HG03175 (cell line): ENCODE measurements around the gene DNAJB1.

ENCODE experiments used
- ATAC-seq: cut with Tn5 transposase; IDR thresholded peaks from one replicate; pipeline ENCODE4 v1.9.1; 2021; ENCODE audit warnings: mild to moderate bottlenecking, moderate library complexity; ENCODE audit not compliant: unreplicated experiment

DNAJB1 gene

DNA sequence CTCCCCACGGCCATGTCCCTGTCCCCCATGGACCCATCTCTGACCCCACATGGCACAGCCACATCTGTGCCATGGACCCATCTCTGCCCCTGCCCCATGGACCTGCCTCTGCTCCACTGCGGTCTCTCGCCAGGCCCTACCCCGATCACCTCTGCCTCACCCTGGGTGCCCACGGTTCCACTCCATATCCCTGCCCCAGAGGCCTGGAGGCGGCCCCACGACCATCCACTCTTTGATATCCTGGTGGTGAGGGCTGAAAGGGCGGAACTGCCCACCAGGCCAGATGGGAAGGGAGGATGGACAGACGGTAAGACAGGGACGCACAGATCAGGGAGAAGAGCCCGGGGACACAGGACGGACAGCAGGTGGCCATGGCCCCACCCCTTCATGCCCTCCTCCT is 43.4 kb downstream of the DNAJB1 start:
- ATAC-seq = no peak

DNA sequence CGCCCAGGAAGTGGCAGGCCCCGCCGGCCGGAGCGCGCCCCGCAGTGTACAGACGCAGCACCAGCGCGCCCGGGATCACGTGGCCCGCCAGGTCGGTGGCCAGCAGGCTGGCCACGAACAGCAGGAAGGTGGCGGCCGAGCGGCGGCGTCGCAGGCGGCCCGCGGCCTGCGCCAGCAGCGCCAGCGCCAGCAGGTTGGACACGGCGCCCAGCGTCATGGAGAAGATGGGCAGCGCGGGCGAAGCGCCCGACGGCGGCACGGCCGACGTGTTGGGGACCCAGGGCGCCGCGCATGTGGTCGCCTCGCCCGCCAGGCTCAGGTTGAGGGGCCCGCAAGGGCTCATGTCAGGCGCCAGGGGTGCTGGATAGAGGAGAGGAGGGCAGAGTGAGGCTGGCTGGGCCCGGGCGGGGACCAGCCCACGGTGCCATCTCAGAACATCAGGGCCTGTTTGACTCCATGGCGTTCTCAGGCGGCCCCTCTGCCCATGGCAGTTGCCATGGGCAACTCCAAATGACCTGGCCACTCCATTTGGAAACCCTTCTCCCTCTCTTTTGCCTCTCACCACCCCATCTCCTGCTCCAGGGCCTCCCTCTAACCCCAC is 44.1 kb downstream of the DNAJB1 start:
- ATAC-seq = no peak

GRCh38 chr19:14473073-14473977 is 44.9 kb downstream of the DNAJB1 start:
- ATAC-seq = no peak

DNA sequence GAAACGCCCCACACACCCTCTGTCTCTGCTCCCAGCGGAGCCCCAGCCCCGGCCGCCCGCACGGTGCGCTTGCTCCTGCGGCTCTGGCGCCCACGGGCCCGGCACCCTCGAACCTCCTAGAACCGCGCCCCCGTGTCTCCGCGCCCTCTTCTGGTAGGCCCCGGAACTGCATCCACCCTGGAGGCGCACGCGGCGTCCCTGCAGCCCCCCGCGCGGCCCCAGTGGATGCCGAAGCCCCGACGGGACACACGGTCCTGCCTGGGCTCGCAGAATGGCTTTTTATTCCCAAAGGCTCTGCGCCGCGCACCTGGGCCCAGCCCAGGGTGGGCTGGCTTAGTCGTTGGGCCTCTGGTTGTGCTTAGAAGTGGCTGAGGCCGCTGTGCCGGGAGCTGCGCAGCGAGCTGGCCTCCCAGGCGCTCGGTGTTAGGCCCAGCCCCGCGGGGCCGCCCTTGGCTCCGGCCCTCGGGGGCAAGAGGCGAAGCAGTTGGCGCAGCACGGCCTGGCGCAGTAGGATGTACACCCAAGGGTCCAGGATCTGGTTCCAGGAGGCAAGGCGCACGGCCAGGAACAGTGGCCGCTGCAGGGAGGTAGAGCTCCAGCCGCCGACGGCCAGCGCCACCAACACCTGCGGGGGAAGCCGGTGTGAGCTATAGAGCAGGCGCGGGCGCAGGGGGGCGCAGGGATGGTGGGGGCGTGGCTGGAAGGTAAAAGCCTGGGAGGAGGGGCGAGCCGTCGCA is 45.8 kb downstream of the DNAJB1 start:
- no peak for ATAC-seq

DNA sequence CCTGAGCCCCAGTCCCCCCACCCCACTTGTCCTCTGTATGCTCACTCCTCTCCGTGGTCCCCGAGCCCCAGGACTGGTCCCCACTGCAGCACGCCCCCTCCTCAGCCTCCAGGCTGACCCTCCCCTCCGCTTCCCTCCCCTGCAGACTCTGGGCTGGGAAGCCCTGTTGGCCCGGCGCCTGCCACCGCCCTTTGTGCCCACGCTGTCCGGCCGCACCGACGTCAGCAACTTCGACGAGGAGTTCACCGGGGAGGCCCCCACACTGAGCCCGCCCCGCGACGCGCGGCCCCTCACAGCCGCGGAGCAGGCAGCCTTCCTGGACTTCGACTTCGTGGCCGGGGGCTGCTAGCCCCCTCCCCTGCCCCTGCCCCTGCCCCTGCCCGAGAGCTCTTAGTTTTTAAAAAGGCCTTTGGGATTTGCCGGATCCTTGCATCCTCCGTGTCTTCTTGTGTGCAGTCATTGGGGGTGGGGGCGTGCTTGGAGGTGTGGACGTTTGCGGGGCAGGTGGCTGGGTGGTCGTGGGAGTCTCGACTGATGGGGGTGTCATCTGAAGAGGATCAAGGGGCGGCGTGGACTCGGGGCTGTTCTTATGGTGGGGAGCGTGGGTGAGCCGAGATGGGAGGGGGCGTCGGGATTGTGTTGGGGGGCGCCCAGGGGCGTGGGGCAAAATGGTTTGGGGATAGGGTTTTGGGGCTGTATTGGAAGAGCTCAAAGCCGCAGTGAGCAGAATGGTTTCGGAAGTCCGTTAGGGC is 46.6 kb downstream of the DNAJB1 start:
- no peak for ATAC-seq

DNA sequence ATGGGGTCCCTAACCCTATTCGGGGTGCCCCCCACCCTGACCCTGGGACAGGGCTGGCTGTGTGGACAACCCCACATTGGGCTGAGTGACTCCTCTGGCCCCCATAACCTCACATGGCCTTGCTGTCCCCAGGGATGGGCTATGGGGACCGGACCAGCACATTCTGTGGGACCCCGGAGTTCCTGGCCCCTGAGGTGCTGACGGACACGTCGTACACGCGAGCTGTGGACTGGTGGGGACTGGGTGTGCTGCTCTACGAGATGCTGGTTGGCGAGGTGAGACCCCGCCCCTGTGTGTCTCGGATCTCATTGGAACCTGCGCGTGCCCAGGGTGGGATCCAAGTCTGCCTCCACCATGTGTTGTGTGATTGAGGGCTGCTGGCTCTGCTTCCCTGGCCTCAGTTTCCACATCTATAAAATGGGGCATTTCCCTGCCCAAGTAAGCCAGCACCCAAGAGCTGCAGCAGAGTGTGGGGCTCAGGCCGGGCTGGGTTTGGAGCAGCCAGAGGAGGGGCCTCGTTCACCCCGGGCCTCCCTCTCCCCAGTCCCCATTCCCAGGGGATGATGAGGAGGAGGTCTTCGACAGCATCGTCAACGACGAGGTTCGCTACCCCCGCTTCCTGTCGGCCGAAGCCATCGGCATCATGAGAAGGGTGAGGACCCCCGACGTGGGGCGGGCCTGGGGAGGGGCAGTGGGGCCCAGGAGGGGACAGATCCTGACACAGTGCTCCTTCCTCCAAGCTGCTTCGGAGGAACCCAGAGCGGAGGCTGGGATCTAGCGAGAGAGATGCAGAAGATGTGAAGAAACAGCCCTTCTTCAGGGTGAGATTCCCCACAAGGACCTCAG is 47.9 kb downstream of the DNAJB1 start:
- ATAC-seq = no peak

- no peak for ATAC-seq
These were observed 50.4 kb downstream of the DNAJB1 start for GRCh38 chr19:14467816-14468215.

- ATAC-seq = no peak
These were observed 50.8 kb downstream of the DNAJB1 start for GRCh38 chr19:14467391-14467790.
